Nephron progenitor cell (in vitro differentiated cells): ENCODE measurements around the gene ZNF593OS.

Source experiments
- DNase-seq: peaks from one replicate; pipeline ENCODE4 v3.0.0; 2021
- H3K27ac Mint-ChIP-seq: 2 replicates; pipeline ENCODE4 v1.8.0; 2021; ENCODE audit warnings: mild to moderate bottlenecking, moderate library complexity, mixed read lengths
- H3K27me3 Mint-ChIP-seq: 2 replicates; pipeline ENCODE4 v1.8.0; 2021; ENCODE audit warnings: mild to moderate bottlenecking, low read depth, mixed read lengths; ENCODE audit not compliant: poor library complexity
- H3K36me3 Mint-ChIP-seq: 2 replicates; pipeline ENCODE4 v1.8.0; 2021; ENCODE audit warnings: low read depth, mixed read lengths
- H3K4me1 Mint-ChIP-seq: 2 replicates; pipeline ENCODE4 v1.8.0; 2021; ENCODE audit warnings: mixed read lengths
- H3K4me3 Mint-ChIP-seq: 2 replicates; pipeline ENCODE4 v1.8.0; 2021; ENCODE audit warnings: mild to moderate bottlenecking, moderate library complexity, mixed read lengths
- H3K9me3 Mint-ChIP-seq: 2 replicates; pipeline ENCODE4 v1.8.0; 2021; ENCODE audit warnings: mild to moderate bottlenecking, moderate library complexity, mixed read lengths
- CTCF ChIP-seq: fragments of 200-600 bp; sonication (generic); IDR thresholded peaks from 2 replicates; pipeline ENCODE4 v1.5.0; 2021; ENCODE audit warnings: antibody characterized with exemption

The ZNF593OS gene

GRCh38 chr1:26124418-26125331, 47.0 kb downstream of the ZNF593OS start:
- Mint-ChIP-seq H3K4me3 (no peak overlapping the region), H3K27me3 (peaks cover 4% of the 10 kb centered on the region), H3K9me3 (no peaks in the 10 kb centered on the region), H3K27ac (no peak overlapping the region), H3K36me3 (peaks cover 32% of the 10 kb centered on the region), H3K4me1 (peaks cover 36% of the 10 kb centered on the region)
- TF ChIP-seq CTCF: no peak
- no peak for DNase-seq

- TF ChIP-seq CTCF: no peak
- H3K4me1 Mint-ChIP-seq: peaks cover 30% of the 10 kb centered on the region
- no peak overlapping the region for H3K4me3 Mint-ChIP-seq
- H3K27me3 Mint-ChIP-seq: no peaks in the 10 kb centered on the region
- H3K9me3 Mint-ChIP-seq: no peaks in the 10 kb centered on the region
- peaks cover 45% of the 10 kb centered on the region for H3K36me3 Mint-ChIP-seq
- H3K27ac Mint-ChIP-seq: no peak overlapping the region
- DNase-seq: no peak
These were observed 48.4 kb downstream of the ZNF593OS start for GRCh38 chr1:26122988-26123973.

GRCh38 chr1:26121854-26122773, 49.5 kb downstream of the ZNF593OS start:
- H3K4me3 Mint-ChIP-seq: no peak overlapping the region
- no peak for DNase-seq
- H3K9me3 Mint-ChIP-seq: no peaks in the 10 kb centered on the region
- H3K4me1 Mint-ChIP-seq: peaks cover 18% of the 10 kb centered on the region
- peaks cover 56% of the 10 kb centered on the region for H3K36me3 Mint-ChIP-seq
- peak overlapping the region; percentile 33 for H3K27ac Mint-ChIP-seq
- no peaks in the 10 kb centered on the region for H3K27me3 Mint-ChIP-seq
- no peak for TF ChIP-seq CTCF

- peaks cover 58% of the 10 kb centered on the region for H3K36me3 Mint-ChIP-seq
- H3K4me1 Mint-ChIP-seq: peaks cover 7% of the 10 kb centered on the region
- H3K4me3 Mint-ChIP-seq: no peak overlapping the region
- no peaks in the 10 kb centered on the region for H3K9me3 Mint-ChIP-seq
- no peaks in the 10 kb centered on the region for H3K27me3 Mint-ChIP-seq
- H3K27ac Mint-ChIP-seq: peak overlapping the region; percentile 70
- DNase-seq: no peak
- no peak for TF ChIP-seq CTCF
These were observed 51.6 kb downstream of the ZNF593OS start for GRCh38 chr1:26119892-26120608.
